HG03103 (cell line): ENCODE measurements around the gene EDEM2.
A peak's percentile ranks its signal among the peaks of the same experiment; 100 is the strongest.
"Not testable (repeated sequence)": the region's sequence is repeated elsewhere in the genome, so short reads cannot be mapped to it uniquely, and the experiment has no call there.

Experiments used
- ATAC-seq: cut with Tn5 transposase; IDR thresholded peaks from one replicate; pipeline ENCODE4 v1.9.1; 2021; ENCODE audit warnings: low read depth; ENCODE audit not compliant: unreplicated experiment

The EDEM2 gene

DNA sequence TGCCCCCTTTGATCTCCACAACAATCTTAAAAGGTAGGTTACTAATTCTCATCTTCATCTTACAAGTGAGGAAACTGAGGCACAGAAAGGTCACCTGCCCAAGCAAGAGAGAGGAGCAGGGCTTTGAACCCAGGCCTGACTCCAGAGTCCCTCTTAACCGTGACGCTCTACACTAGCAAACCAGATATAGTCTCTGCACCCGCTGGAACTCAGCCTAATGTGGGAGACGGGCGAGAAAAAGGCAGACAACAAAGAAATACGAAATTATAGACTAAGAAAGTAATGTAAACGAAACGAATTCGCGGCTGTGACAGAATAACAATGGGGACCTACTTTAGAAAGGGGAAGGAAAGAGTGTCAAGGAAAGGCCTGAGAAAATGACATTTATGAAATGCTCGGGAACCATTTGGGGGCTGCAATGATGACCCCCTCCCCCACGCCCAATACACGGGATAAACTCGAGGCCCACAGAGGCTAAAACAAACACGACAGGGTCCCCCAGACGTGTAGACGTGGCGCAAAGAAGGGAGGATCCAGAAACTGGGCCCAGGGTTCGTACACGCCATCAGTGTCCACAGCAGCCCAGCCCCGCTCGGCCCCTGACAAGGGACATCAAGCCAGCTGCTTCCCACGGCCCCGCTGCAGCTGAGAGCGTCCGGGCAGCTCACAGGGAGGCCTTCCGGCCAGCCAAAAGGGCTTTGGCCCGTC is 55.2 kb downstream of the EDEM2 start:
- peak; percentile 8 for ATAC-seq

GRCh38 chr20:35088231-35089145 is 58.6 kb downstream of the EDEM2 start:
- no peak for ATAC-seq

DNA sequence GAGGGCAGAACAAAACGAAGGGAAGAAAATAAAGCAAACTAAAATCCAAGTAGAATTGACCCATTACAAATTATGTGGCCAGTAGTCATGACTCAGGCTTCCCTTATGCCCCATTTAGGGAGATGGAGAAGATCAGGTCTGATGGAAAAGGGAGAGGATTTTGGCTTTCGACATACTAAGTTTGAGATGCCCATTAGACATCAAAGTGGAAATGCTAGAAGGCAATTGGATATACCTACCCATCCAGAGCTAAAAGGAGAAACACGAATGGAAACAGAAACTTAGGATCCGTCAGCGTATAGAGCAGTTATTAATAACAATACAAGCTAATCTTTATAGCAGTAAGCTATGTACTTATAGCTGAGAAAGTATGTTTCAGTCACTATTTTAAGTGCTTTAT is 59.3 kb downstream of the EDEM2 start:
- no peak for ATAC-seq

GRCh38 chr20:35087355-35087754 is 59.8 kb downstream of the EDEM2 start:
- ATAC-seq, result no peak

- ATAC-seq, result no peak
Observed at GRCh38 chr20:35085477-35086225, 61.5 kb downstream of the EDEM2 start.

GRCh38 chr20:35084998-35085397 is 62.1 kb downstream of the EDEM2 start:
- ATAC-seq, result no peak

GRCh38 chr20:35080348-35080642 is 66.8 kb downstream of the EDEM2 start:
- not testable (repeated sequence) for ATAC-seq

DNA sequence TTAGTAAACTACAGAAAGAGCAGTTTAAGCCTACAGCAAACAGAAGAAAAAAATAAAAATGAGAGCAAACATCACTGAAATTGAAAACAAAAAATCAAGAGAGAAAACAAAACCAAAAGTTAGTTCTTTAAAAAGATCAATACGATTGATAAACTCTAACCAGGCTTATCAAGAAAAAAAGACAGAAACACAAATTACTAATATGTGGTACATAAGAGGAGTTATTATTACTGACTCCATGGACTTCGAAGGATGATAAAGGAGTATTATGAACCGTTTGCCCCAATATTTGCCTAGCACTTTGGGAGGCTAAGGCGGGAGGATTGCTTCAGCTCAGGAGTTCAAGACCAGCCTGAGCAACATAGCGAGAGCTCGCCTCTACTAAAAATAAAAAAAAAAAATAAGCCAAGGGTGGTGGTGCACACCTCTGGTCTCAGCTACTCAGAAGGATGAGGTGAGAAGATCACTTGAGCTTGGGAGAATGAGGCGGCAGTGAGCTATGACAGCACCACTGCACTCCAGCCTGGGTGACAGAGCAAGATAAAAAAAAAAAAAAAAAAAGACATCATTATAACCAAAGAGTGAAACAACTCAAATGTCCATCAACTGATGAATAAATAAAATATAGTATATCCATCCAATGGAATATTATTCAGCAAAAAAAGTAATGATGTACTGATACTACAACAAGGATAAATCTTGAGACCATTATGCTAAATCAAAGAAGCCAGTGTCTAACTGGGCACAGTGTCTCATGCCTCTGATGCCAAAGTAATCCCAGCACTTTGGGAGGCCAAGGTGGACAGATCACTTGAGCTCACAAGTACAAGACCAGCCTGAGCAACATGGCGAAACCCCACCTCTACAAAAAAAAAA is 67.4 kb downstream of the EDEM2 start:
- ATAC-seq, result no peak

- no peak for ATAC-seq
Observed at GRCh38 chr20:35077872-35078271, 69.3 kb downstream of the EDEM2 start.

- no peak for ATAC-seq
Observed at GRCh38 chr20:35077341-35077740, 69.8 kb downstream of the EDEM2 start.

DNA sequence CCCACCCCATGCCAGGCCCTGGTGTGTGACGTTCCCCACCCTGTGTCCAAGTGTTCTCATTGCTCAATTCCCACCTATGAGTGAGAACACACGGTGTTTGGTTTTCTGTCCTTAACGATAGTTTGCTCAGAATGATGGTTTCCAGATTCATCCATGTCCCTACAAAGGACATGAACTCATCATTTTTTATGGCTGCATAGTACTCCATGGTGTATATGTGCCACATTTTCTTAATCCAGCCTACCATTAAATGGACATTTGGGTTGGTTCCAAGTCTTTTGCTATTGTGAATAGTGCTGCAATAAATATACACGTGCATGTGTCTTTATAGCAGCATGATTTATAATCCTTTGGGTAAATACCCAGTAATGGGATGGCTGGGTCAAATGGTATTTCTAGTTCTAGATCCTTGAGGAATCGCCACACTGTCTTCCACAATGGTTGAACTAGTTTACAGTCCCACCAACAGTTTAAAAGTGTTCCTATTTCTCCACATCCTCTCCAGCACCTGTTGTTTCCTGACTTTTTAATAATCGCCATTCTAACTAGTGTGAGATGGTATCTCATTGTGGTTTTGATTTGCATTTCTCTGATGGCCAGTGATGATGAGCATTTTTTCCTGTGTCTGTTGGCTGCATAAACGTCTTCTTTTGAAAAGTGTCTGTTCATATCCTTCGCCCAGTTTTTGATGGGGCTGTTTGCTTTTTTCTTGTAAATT is 75.5 kb downstream of the EDEM2 start:
- not testable (repeated sequence) for ATAC-seq

DNA sequence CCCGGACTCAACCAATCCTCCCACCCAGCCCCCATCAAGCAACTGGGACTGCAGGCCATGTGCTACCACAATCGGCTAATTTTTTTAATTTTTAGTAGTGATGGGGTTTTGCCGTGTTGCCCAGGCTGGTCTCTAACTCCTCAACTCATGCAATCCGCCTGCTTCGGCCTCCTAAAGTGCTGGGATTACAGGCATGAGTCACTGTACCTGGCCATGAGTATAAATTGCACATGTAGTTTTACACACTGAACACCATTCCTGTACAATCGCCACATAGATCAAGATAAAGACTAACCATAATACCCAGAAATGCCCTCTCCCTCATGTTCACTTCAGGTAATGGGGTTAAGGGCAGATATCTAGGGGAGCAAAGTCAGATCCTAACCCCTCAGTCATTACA is 80.9 kb downstream of the EDEM2 start:
- ATAC-seq, result no peak
